ENCODE measurements around the gene CHD5.

Gene CHD5

GRCh38 chr1:6111571-6111970, 68.5 kb downstream of the CHD5 start:
- DNase-seq (ENCODE audit: low spot score) = no peak

- no peak for DNase-seq (ENCODE audit: low spot score)
Observed at GRCh38 chr1:6110326-6110725, 69.8 kb downstream of the CHD5 start.

DNA sequence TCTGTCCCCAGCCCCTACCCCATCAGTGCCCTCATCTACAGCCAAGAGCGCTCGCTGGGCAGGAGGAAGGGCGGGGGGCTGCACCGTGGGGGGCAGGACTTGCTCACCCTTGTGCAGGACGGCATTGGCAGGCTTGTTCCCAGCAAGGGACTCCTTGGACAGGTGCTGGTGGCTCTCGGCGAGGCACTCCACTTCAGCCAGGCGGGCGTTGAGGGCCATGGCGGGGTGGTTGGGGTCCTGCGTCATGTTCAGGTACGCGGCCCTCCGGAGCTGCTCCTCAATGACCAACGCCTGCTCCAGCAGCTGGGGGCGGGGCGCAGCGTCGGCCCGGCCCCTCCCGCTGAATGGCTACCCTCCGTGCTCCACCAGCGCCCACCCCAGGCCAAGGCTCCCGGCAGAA, 70.4 kb downstream of the CHD5 start:
- no peak for DNase-seq (ENCODE audit: low spot score)

DNA sequence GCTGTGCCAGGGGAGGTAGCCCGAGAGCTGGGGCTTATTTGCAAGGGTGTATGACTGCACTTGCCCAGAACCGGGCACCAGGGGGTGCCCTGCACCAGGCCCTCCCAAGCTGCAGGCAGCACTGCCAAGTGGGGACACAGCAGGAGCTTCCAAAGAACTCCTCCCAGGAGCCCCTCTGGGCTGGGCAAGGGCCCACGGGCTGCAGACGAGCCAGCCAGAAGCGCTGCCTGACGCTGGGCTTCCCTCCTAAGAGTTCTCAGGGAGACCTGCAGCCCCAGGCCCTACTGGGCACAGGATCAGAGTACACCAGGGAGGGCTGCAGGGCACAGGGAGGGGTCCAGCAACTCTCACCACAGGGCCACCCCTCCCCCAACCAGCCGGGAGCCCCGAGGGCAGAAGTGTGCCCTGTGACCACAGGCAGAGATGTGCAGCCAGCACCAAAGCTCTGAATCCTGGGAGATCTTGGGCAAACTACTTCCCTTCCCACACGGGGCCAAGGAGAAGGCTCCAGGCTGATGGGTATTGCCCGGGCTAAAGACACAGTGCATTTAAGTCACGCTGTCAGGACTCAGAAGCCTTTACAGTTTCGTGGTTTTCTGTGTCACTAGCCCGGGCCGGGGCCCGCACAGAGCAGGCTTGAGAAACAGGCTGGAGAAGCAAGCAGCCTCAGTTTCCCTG, 71.0 kb downstream of the CHD5 start:
- DNase-seq (ENCODE audit: low spot score) = no peak

GRCh38 chr1:6108476-6108875, 71.6 kb downstream of the CHD5 start:
- DNase-seq (ENCODE audit: low spot score) = no peak

DNA sequence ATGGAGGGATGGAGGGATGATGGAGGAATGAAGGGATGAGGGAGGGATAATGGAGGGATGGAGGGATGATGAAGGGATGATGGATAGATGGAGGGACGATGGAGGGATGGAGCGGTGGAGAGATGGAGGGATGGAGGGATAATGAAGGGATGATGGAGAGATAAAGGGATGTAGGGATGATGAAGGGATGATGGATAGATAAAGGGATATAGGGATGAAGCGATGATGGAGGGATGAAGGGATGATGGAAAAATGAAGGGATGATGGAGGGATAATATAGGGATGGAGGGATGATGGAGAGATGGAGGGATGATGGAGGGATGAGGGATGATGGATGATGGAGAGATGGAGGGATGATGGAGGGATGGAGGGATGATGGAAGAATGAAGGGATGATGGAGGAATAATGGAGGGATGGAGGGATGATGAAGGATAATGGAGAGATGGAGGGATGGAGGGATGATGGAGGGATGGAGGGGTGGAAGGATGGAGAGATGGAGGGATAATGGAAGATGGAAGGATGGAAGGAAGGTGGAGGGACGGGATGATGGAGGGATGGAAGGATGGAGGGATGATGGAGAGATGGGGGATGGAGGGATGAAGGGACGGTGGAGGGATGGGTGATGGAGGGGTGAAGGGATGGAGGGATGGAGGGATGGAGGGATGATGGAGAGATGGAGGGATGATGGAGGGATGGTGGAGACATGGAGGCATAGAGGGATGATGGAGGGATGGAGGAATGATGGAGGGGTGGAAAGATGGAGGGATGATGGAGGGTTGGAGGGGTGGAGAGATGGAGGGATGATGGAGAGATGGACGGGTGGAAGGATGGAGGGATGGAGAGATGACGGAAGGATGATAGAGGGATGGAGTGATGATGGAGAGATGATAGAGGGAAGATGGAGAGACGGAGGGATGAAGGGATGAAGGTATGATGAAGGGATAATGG, 72.4 kb downstream of the CHD5 start:
- DNase-seq (ENCODE audit: low spot score) = no peak

GRCh38 chr1:6106977-6107376, 73.1 kb downstream of the CHD5 start:
- no peak for DNase-seq (ENCODE audit: low spot score)

DNA sequence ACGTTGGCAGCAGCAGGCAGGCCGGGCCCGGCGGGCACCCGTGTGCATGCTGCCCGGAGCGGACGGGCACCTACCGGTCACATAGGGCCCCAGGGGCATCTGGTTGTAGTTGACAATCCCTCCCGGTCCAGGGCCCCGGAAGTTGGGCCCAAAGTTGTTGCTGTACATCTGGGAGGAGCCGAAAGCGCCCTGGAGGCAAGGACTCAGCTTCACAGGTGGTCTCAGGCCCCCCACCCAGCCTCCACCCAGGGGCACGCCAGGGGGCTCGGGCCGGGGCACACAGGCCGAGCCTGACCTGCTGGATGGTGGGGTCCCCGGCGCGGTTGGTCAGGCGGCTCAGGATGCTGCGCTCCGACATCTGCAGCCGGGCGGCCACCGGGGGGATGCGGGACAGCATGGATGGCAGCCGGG, 73.8 kb downstream of the CHD5 start:
- DNase-seq (ENCODE audit: low spot score) = no peak

DNA sequence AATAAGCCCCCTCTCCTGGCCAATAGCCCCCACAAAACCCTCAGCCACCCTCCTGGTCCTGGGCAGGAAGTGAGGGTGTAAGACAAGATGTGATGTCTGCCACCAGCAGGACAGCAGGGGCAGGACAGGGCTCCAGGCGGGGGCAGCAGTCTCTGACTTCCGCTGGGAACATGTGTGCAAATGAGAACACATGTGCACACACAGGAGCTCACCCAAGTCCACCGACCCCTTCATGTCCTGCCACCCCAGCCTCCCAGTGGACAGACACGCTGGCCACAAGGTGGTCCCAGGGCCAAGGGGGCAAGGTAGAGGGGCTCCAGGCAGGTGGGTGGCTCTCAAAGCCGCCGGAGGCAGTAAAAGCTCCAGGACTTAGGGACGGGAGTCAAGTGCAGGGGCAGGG, 74.4 kb downstream of the CHD5 start:
- no peak for DNase-seq (ENCODE audit: low spot score)

- no peak for DNase-seq (ENCODE audit: low spot score)
Observed at GRCh38 chr1:6105218-6105679, 74.9 kb downstream of the CHD5 start.

DNA sequence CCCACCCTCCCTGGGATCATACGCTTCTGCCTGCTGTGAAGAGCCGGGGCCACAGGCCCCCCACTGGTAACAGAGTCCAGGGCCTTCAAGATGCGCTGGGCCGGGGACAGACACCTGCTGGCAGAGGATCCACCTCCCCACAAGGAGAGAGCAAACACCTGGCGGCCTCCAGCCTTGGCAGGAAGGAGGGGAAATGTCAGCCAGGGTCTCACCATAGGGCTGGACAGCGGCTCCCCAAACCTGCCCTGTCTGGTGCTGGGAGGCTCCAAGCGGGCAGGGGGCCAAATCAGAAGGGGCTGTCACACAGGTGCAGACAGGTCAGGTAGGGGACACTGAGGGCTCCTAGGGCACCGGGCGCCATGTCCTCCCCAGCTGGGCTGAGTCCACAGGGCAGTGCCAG, 75.5 kb downstream of the CHD5 start:
- no peak for DNase-seq (ENCODE audit: low spot score)

DNA sequence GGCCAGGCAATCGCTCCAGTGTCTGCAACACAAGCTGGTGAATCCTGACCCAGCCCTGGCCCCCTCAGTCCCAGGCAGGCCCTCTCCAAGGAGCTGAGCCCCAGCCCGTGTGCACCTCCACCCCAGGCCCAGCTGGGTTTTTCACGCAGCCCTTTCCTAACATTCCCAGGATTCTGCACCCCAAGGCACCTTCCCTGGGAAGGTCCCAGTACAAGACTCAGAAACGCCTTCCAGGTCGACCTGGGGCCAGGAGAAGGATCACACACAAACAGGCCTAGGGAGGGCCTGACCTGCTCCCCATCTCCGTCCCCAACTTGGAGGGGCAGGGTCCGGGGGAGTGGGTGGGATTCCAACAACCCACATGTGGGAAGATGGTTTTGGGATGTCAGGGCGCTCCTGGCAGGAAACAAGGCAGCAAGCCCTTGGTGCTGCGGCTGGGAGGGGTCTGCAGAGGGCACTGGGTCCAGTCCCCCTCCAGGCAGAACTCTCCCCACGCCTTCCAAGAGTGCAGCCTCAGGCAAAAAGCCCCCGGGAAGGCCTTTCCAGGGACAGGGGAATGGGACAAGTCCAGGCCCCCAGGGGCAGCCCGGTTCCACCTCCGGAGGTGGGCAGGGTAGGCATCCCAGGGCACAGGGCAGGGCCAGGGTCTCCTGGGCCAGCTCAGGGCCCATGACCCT, 76.1 kb downstream of the CHD5 start:
- no peak for DNase-seq (ENCODE audit: low spot score)

DNA sequence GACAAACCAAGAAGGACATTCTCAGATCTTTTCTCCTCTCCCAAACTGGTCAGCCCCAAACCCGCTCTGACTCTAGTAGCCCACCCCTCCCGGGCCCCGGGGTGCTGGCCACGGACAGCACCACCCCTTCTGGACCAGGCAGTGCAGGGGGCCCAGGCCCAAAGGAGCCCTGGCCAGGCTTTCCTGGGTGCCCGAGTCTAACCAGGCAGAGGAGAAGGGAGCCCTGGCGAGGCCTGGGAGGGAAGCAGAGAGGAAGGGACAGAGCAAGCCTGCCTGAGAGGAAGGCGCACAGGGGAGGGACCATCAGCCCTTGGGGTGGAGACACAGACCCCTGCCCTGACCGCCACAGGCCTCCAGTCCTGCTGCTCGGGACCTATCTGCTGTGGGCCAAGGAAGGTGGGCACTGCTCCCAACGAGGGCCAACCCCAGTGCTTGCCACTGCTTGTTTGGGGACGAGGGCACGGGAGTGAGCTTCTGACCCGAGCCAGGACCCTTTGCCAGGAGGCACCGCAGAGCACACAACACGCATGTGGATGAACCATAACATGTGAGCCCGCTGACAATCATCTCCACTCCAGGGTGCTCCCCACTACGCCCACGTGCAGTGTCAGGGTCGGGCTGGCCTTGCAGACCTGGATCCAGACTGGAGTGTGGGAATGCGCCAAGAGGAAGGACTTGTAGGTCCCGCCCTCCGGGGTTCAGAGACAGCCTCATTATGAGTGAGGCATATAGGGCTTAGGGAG, 76.8 kb downstream of the CHD5 start:
- DNase-seq (ENCODE audit: low spot score) = no peak

DNA sequence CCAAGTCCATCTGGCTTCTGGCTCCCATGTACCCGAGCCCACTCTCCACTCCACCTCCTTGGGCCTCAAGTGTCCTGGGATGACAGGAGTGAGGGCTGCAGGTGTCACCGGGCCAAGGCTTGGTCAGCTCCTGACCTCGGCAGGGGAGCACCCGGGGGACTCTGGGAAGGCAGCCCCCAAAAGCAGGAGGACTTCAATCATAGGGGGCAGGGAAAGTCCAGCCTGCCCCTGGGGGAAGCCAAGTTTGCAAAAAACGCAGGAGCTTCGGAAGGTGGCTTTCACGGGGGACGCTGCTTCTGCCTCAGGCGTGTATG, 77.6 kb downstream of the CHD5 start:
- DNase-seq (ENCODE audit: low spot score) = no peak

DNA sequence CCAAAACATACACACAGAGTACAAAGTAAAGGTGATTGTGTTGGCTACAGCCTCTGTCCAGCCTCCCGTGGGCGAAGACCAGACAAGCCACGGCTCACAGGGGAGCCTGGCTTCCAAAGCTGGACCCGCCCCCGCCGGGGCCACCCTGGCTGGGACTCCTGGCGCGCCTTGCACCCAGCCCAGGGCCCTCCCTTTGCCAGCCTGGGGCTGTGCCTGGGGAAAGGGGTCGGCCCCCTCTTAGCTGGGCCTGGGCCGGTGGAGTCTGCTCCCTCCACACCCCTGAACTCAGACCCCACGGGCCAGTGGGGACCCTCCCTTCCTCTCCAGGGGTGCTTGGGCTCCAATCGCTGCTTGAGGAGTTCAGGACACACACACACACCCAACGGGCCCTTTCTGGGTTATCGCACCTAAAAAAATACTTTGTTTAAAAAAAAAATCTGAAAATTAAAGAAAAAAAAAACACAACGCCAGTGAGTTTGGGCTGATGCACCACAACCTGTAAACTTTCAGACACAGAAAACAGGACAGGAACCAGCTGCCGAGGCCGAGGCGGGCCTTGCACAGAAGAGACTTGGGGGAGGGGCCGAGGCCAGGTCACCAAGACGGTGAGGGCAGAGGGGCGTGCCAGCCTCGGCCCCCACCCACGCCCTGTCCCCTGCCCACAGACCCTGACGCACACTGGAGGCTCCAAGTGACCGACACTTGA, 78.1 kb downstream of the CHD5 start:
- DNase-seq (ENCODE audit: low spot score) = no peak

- DNase-seq (ENCODE audit: low spot score) = no peak
Observed at GRCh38 chr1:6100861-6101783, 79.0 kb downstream of the CHD5 start.

GRCh38 chr1:6099787-6100765, 80.0 kb downstream of the CHD5 start:
- DNase-seq (ENCODE audit: low spot score) = no peak

GRCh38 chr1:6099297-6099696, 80.8 kb downstream of the CHD5 start:
- DNase-seq (ENCODE audit: low spot score) = no peak
